Smooth muscle cell of the brain vasculature (primary cell): ENCODE data around the gene MYB.
"Not testable (repeated sequence)": the region's sequence is repeated elsewhere in the genome, so short reads cannot be mapped to it uniquely, and the experiment has no call there.

ENCODE experiments used
- DNase-seq: peaks from one replicate; pipeline ENCODE4 v3.0.0-alpha.2; 2012; ENCODE audit warnings: low read depth, low spot score

The MYB gene

GRCh38 chr6:135180542-135181332 is at the start of gene MYB:
Gene MYB, plus strand, starts transcription at chr6:135181308. Its CDS starts 206 bp downstream, at chr6:135181514.
- DNase-seq, result no peak

DNA sequence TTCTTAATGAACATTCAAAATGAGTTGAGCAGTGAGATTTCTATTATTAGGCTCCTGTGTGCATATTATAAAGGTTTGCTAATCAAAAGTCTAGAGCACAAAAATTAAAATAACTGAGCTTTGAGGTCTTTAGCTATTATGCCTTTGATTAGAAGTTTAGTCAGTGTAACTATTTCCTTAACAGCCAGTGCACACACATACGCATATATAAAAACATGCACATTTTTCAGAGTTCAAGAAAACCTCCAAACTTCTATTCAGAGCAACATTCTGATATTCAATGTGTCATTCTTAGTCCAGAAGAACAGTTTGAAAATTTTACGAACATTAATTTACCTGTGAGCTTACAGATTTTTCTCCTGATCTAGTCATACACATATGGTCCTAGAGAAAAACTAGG is 48.3 kb upstream of the MYB start:
- DNase-seq, result no peak

- DNase-seq, result no peak
Measured at GRCh38 chr6:135135835-135136234, 45.3 kb upstream of the MYB start.

DNA sequence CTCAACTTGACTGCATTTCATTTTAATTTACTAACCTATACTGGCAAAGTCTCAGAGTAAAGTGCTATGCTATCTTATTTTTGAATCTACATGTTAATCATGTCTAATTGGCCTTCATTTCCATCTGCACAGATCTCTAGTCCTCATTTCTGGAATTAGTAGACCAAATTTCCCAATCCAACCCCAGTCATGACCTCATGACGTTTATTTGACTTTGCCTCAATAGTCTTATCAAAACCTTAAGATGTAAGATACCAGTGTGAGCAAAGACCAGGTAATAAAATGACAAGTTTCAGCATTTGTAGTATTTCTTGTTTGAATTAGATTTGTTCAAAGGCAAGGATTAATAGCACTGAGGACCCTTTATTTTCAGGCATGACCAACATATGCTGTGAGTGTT is 43.3 kb upstream of the MYB start:
- DNase-seq, result no peak

DNA sequence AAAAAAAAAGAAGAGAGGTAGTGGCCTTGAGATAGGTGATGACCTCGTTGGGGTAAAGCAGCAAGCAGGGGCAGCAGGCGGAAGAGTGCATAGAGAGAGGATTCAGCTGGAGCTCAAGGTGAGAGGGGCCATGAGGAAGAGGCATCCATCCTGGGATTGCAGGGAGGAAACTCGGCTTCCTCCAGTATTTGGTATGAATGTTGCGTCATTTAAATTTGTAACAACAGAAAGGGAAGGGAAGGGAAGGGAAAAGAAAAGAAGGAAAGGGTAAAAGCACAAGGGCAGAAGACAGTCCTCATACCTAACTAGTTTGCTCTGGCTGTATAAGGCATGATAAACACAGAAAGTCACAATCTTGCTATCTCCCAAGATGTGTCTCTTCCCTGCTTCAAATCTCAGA is 39.9 kb upstream of the MYB start:
- no peak for DNase-seq

DNA sequence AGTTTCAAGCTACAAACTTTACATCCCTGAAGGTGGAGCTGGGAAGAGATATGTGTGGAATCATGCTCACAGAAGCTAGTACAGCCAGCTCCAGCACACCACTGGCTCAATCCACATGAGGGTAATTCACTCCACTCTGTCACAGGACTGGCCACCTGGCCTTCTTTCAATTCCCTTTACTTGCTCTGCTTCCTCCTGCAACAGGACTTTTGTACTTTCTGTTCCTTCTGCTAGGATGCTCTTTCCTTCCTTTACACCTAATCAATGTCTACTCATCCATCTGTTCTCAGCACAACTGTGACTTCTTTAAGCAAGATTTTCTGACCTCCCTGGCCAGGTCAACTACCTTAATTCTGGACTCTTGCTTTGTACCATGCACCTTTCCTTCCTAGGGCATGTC is 39.4 kb upstream of the MYB start:
- DNase-seq, result no peak

- DNase-seq, result not testable (repeated sequence)
Measured at GRCh38 chr6:135142232-135142631, 38.9 kb upstream of the MYB start.

- no peak for DNase-seq
Measured at GRCh38 chr6:135144673-135145062, 36.4 kb upstream of the MYB start.

DNA sequence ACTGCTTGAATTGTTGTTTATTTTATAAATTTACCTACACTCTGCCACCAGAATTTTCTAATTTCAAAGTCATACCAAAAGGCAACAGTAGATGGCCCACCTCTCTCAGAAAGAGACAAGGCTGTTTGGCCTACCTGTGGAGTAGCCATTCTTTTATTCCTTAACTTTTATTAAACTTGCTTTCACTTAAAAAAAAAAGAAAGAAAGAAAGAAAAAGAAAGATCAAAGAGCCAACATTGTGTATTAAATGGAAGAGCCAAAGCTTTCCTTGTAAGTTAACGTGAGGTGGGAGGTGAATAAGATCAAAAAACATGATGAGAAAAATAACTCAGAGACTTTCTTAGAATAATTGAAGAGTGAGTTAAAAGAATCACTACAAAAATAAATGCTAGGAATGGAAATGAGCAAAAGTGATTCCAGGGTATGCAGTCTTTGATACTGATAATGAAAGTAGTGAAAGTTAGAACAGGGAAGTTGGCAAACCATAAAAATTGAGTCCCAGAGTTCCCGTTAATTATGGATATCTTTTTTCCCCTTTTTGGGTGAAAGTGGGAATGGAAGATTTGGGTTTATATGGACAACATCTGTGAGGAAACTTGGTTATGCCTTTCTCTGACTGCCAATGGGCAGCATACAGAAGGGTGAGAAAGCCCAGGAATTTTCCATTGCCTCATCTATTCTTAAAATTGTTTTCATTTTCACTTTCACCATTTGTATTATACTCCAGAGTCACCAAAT is 35.9 kb upstream of the MYB start:
- DNase-seq, result no peak

DNA sequence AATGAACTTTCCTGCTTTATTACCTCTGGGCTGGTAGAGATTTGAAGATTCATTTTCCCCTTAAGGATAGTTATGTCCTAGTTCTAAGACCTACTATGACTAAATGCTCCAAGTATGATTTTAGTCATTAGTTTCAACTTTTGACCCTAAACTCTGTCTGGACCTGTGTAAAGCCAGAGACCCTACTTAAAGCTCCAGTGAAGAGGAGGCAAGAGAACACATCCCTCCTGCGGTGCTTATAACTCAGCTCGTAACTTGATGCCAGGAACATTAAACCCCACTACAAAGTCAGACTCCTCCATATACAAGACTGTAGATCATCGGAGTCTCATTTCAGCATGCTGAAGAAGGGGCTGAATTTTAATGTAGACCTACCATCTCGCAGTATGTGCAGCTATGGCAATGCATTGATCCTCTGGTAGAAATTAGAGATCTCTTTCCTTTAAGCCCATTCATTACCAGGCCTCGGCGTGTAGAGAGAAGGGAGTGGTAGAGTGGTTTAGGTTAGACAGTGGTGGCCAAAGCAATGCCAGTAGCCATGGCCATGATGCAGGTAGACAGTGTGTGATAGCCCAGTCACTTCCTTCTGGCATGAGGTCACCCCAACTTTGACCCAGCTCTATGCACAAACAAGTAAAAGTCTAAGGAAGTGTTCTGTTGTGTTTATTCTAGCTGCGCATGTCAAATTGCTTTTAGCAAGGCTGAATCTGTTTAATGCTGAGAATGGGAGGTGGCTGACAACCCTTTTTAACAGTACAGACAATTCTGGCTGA is 34.8 kb upstream of the MYB start:
- peak; percentile 66 for DNase-seq

DNA sequence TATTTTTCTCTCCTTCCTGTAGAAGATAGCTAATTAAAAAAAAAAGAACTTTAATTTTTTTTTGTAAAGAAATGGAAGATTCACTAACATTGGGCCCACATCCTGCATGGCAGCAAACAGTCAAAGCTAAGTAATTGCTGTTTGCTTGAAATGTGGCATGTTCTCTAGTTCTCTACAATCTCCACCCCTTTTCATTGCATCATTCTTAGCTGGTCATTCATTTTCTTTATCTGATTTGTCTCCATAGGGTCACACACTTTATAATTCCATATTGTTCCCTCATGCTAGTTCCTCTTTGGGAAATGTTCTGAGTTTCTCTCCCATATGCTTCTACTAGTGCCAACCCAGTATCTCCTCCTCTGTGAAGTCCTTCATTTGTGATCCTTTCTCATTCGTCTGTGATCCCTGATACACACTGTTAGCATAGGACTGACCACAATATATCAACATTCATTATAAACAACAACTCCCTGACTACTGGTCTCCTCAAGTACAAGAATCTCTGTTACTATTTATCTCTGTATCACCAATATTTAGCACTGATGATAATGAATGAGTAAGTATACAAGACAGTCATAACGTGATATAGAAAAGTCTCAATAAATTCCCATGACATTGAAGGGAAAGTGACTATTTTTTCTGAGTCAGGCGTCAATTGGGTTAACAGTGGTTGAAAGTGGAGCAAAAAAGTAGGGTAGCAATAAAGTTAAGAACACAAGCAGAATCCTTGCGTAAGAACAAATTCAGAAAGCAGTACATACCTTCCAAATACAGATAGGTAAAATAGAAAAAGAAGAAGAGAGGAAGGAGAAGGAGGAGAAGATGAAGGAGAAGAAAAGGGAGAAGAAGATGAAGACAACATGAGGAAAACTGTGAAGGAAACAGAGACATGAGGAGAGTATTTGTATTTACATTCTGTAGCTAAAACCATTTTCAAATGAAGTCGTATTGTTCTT is 33.2 kb upstream of the MYB start:
- no peak for DNase-seq

- no peak for DNase-seq
Measured at GRCh38 chr6:135148889-135149288, 32.2 kb upstream of the MYB start.

GRCh38 chr6:135149376-135149775 is 31.7 kb upstream of the MYB start:
- DNase-seq, result no peak

GRCh38 chr6:135150481-135150880 is 30.6 kb upstream of the MYB start:
- DNase-seq, result not testable (repeated sequence)

DNA sequence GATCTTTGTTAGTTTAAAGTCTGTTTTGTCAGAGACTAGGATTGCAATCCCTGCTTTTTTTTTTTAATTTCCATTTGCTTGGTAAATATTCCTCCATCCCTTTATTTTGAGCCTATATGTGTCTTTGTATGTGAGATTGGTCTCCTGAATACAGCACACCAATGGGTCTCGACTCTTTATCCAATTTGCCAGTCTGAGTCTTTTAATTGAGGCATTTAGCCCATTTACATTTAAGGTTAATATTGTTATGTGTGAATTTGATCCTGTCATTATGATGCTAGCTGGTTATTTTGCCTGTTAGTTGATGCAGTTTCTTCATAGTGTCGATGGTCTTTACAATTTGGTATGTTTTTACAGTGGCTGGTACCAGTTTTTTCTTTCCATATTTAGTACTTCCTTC is 27.0 kb upstream of the MYB start:
- not testable (repeated sequence) for DNase-seq

- DNase-seq, result no peak
Measured at GRCh38 chr6:135158397-135158796, 22.7 kb upstream of the MYB start.

DNA sequence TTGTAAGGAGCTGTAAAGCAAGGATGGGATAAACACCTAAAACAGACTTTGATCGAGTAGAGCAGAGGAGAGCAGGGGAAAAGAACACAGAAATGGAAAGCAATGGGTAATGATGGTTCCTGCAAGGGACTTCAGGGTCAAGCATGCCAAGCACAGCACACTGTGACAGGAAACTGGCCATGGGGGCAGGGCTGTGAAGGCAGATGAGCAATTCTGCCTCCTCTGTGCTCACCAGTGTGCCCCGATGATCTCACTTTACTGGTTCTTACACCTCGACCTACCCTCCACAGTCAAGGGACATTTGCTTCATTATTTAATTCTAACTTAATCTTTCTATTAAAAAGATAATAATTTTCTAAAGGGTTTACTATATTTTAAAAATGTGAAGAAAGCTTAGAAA is 21.6 kb upstream of the MYB start:
- DNase-seq, result no peak

DNA sequence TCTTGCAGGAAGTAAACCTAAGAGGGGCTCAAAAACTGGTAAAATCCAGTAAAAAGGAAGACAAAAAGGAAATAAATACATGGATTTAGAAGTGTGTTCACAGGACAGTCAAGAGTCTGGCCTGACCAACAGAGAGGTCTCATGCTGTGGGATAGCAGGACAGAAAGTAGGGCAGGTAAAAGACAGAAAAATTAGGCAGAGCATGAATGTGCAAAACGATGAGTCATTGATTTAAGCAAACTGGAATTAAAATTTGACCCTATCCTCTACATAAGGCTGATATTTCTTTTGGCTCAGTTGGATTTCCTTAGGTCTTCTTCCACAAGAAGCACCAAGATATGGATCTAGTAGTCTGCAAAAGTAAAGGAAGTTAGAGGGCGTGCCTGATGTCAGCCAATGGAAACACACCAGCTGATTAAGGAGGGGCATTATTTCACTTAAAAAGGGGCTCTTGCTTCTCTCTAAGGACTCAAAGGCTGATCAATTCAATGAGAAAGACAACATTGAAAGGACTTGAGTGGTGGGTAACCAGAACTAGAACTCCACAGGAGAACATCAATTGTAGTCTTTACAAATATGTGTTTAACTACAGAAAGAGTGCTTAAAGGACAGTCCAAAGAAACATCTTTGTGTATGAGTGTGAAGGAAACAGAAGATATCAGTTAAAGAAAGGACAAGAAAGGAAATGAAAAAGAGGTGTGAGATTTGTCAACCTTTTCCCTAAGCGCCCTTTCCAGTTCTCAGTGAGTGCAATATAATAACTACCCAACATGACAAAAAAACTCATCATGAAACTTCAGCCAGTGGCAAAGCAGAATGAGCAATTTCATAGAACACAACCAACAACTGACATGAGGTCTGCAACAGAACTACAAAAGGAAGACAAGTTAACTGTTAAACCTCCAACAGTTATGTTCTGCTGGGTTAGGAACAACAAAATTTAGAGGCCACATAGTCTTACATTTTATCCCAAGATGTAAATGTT is 19.4 kb upstream of the MYB start:
- DNase-seq, result no peak

DNA sequence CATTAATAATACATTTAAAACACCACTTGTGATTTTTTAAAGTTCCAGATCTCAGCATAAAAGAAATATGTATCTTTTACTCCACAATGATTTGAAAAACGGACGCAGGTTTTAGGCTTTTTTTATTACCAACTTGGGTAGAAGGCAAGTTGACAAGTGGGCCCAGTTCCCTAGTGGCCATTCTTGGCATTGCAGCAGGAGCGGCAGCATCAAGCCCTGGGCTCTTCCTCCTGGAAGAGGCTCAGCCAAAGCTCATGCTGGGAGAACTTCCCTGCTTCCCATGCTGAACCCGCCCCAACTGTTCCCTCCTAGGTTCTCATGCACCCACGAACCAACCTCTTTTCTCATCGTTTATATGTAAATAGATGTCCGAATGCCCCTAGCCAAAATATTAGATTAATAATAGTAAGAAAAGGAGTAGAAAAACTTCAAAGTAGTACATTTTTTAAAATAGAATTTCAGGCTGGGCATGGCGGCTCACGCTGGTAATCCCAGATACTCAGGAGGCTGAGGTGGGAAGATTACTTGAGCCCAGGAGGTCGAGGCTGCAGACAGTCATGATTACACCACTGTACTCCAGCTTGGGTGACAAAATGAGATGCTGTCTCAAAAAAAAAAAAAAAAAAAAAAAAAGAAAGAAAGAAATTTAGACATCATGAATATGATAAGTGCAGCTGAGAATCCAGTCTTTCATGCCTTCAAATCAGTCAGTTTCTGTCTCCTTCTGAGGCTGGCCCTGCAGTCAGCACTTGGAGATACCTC is 18.2 kb upstream of the MYB start:
- no peak for DNase-seq

- DNase-seq, result no peak
Measured at GRCh38 chr6:135163440-135163738, 17.7 kb upstream of the MYB start.
